GM12864 (cell line): ENCODE results near the gene RADX.

Experiments
- DNase-seq: peaks from one replicate; pipeline ENCODE4 v3.0.0-alpha.2; 2011; ENCODE audit warnings: low read depth
- H3K4me3 ChIP-seq: 2 replicates; pipeline ENCODE4 v1.5.1; 2011; ENCODE audit warnings: mild to moderate bottlenecking, low read depth, low read length, control low read depth
- TF ChIP-seq, protein P1 (sequence below): IDR thresholded peaks from 2 replicates; pipeline ENCODE4 v1.5.1; 2011; ENCODE audit warnings: low read depth, mild to moderate bottlenecking, moderate library complexity, low read length, control low read depth, inconsistent platforms; ENCODE audit errors: missing control alignments

RADX gene

DNA sequence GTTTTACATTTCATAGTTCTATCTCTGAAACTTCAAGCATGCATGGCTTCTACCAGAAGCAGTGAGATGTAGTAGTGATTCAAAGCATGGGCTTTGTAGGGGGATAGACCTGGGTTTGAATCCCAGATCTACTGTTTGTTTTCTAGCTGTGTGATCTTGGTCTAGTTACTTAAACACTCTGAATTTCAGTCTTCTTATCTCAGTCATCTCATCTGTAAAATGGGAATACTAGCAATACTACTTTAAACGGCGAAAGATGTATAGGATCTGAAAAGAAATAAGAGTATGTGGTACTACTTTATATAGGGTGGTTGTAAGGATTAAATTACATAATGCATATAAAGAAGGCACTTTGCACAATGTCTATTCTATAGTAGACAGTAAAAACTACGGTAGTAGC, 94.7 kb downstream of the RADX start:
- no peak for DNase-seq
- TF ChIP-seq, protein P1, sequence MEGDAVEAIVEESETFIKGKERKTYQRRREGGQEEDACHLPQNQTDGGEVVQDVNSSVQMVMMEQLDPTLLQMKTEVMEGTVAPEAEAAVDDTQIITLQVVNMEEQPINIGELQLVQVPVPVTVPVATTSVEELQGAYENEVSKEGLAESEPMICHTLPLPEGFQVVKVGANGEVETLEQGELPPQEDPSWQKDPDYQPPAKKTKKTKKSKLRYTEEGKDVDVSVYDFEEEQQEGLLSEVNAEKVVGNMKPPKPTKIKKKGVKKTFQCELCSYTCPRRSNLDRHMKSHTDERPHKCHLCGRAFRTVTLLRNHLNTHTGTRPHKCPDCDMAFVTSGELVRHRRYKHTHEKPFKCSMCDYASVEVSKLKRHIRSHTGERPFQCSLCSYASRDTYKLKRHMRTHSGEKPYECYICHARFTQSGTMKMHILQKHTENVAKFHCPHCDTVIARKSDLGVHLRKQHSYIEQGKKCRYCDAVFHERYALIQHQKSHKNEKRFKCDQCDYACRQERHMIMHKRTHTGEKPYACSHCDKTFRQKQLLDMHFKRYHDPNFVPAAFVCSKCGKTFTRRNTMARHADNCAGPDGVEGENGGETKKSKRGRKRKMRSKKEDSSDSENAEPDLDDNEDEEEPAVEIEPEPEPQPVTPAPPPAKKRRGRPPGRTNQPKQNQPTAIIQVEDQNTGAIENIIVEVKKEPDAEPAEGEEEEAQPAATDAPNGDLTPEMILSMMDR = no peak
- H3K4me3 ChIP-seq = no peak overlapping the region

DNA sequence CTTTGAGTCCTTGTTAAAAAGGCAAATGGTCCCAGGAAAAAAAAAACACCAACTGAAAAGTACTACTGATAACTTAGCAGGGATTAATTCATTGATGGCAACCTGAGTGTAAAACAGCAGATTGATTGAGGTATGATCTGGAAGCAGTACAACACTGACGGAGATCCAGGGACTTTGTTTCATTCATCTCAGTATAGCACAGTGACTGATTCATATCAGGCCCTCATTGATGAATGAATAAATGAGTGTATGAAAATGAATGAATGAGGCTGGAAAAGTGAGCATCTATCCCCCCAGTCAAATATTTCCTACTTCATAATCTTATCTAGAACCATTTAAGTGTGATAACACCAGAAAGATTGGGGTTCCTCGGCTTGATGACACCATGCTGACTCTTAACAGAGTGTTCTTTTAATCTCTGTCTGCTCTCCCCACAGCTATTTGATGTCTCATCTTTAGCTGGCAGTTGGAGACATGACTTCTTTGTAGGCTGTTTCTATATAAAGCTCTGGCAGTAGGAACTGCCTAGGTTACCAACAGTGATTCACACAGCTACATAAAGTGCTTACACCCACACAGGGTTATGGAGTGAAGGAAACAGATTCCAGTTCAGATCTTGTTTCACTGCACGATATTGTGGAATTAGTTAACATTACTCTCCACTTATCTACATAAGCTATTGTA, 96.1 kb downstream of the RADX start:
- TF ChIP-seq, protein P1 = no peak
- H3K4me3 ChIP-seq = no peak overlapping the region
- no peak for DNase-seq

DNA sequence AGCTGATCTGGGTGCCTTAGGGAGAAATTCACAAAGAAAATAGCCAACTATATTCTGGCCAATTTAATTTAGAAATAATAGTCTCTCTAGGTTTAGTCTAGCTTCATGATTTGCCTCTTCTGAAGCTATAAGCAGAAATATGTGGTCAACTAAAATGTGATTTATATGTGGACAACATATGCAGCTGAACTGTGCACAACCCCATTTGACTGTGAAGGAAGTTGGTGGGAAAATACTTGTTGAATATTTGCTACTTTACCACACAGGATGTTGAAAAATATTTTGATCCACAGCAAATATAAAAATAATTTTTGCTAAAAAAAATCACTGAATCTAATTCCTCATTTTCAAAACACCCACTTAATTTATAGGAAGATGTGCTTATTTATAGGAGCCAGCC, 99.0 kb downstream of the RADX start:
- no peak overlapping the region for H3K4me3 ChIP-seq
- TF ChIP-seq, protein P1 = no peak
- DNase-seq = no peak

DNA sequence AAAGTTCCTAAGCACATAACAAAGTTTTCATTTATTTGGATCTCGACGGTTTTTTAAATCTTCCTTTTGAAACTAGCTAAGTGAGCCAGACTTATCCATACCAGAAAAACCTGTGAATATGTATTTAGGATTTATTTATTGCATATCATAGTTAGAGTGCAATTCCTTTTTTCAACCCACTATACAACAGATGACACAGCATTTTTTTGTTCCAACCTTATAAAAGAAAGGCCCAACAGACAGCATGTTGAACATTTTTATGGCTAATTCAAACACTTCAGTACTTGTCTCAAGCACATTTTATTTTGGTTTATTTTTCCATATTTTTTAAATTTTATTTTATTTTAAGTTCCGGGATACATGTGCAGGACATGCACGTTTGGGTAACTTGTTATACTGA, 99.6 kb downstream of the RADX start:
- H3K4me3 ChIP-seq = no peak overlapping the region
- TF ChIP-seq, protein P1 = no peak
- no peak for DNase-seq

DNA sequence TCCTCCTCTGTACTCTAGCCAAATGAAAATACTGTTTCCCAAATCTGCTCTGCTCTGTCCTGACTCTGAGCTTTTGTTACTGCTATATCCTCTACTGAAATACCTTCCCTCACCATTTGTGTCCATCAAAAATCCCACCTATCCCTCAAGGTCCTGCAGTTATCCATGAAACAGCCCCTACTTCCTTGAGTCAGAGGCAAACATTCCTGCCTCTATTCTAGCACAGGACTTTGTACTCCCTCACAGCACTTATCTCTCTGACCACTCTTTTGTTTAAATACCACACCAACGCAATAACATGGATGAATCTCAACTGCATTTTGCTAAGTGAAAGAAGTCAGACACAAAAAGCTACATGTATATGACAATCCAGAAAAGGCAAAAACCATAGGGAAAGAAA, 104.2 kb downstream of the RADX start:
- DNase-seq = no peak
- TF ChIP-seq, protein P1 = no peak
- no peak overlapping the region for H3K4me3 ChIP-seq

DNA sequence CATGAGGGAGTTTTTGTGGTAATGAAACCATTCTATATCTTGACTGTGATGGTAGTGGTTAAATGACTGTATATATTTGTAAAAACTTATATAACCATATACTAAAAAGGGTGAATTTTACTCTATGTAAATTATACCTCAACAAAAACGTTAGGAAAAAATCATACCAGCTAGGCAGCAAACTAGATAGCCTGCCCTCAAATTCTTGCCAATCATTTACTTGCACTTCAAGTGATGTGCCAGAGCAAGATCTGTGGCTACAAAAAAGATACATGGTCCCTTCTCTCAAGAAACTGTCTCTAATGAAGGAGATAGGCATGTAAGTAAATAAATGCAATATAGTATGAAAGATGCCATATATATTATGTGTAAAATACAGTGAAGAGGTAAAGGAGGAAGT, 104.7 kb downstream of the RADX start:
- DNase-seq = no peak
- TF ChIP-seq, protein P1 = no peak
- no peak overlapping the region for H3K4me3 ChIP-seq

DNA sequence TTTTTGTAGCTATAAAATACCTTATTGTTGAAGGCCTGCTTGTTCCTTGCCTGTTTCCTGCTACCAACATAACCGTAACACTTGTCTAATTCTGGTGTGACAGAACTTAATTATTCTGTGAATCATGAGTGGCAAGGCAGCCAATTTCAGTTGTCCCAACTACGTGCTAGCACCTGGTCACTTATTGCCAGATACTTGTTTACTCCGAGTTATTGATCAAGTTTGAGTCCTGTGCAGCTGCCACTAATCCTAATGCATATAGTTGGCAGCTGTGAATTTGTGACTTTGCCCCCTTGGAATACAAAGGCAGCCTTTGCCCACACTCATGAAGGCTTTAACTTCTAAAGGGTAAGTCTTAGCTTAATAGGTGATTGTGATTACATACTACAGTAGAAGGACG, 106.9 kb downstream of the RADX start:
- DNase-seq = no peak
- H3K4me3 ChIP-seq = no peak overlapping the region
- TF ChIP-seq, protein P1 = no peak
